Vagina (tissue), 2 donors: ENCODE data around the gene SLC10A3.

Experiments used
- POLR2A ChIP-seq, 2 donors: fragments of 450-650 bp; IDR thresholded peaks; one replicate each; pipeline ENCODE4 v1.6.1; 2017; ENCODE audit warnings: antibody characterized with exemption in 2 of 2, mild to moderate bottlenecking in 2 of 2, moderate library complexity in 2 of 2
- POLR2AphosphoS5 ChIP-seq, 2 donors: sonication (generic); formaldehyde crosslinking; IDR thresholded peaks; one replicate each; pipeline ENCODE4 v1.9.0; 2017; ENCODE audit warnings: antibody characterized with exemption in 2 of 2, mild to moderate bottlenecking in 2 of 2, low read depth in 1 of 2; ENCODE audit not compliant: insufficient read depth in 1 of 2
- TF ChIP-seq, protein P1 (sequence below), 3 experiments: fragments of 450-650 bp in 2 of 3; fragments of 200-600 bp in 1 of 3; sonication (generic) in 1 of 3; IDR thresholded peaks; one replicate each; pipeline ENCODE4 v1.5.1; 2017 to 2019; ENCODE audit warnings: antibody characterized with exemption in 3 of 3, mild to moderate bottlenecking in 2 of 3, moderate library complexity in 2 of 3

GRCh38 chrX:154531626-154532025 lies 41.2 kb upstream of the SLC10A3 start:
- TF ChIP-seq, protein P1, sequence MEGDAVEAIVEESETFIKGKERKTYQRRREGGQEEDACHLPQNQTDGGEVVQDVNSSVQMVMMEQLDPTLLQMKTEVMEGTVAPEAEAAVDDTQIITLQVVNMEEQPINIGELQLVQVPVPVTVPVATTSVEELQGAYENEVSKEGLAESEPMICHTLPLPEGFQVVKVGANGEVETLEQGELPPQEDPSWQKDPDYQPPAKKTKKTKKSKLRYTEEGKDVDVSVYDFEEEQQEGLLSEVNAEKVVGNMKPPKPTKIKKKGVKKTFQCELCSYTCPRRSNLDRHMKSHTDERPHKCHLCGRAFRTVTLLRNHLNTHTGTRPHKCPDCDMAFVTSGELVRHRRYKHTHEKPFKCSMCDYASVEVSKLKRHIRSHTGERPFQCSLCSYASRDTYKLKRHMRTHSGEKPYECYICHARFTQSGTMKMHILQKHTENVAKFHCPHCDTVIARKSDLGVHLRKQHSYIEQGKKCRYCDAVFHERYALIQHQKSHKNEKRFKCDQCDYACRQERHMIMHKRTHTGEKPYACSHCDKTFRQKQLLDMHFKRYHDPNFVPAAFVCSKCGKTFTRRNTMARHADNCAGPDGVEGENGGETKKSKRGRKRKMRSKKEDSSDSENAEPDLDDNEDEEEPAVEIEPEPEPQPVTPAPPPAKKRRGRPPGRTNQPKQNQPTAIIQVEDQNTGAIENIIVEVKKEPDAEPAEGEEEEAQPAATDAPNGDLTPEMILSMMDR (IDR thresholded peaks at IDR 0.05): no peak
- no peak for TF ChIP-seq POLR2A (IDR thresholded peaks at IDR 0.05)
- no peak for TF ChIP-seq POLR2AphosphoS5 (IDR thresholded peaks at IDR 0.05; ENCODE audit: insufficient read depth in 1 of 2, low read depth in 1 of 2)
